ENCODE measurements around the gene NASP.
"Not testable (repeated sequence)": the region's sequence is repeated elsewhere in the genome, so short reads cannot be mapped to it uniquely, and the experiment has no call there.

NASP gene

DNA sequence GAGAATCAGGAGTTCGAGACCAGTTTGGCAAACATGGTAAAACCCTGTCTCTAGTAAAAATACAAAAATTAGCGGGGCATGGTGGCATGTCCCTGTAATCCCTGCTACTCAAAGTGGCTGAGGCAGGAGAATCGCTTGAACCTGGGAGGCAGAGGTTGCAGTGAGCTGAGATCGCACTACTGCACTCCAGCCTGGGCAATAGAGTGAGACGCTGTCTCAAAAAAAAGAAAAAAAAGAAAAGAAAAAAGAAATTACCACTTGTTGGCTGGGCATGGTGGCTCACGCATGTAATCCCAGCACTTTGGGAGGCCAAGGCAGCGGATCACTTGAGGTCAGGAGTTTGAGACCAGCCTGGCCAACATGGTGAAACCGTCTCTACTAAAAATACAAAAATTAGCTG, 12.9 kb downstream of the NASP start:
- H3K36me3 Mint-ChIP-seq, result peaks cover 20% of the 10 kb centered on the region
- not testable (repeated sequence) for H3K27me3 Mint-ChIP-seq, H3K4me3 Mint-ChIP-seq, H3K27ac Mint-ChIP-seq, H3K9me3 Mint-ChIP-seq
- peaks cover 46% of the 10 kb centered on the region for H3K4me1 Mint-ChIP-seq

DNA sequence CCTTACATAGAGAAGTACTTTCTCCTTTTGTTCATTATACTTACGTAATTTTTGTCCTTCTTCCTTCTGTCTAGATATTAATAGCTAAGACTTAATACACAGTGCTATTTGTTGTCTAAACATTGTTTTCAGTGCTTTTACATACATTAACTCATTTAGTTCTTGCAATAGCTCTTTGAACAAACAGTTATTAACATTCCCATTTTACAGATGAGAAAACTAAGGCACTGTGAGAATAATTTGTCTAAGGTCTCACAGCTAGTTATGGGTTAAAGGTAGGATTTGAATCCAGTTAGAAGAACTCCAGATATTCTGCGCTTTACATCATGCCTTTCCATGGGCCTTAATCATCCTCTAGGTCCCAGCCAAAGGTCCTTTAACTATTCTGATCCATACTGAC, 20.4 kb downstream of the NASP start:
- Mint-ChIP-seq H3K27ac (no peak overlapping the region), H3K9me3 (no peaks in the 10 kb centered on the region), H3K4me1 (peaks cover 61% of the 10 kb centered on the region), H3K36me3 (peaks cover 32% of the 10 kb centered on the region), H3K27me3 (no peaks in the 10 kb centered on the region), H3K4me3 (no peak overlapping the region)

DNA sequence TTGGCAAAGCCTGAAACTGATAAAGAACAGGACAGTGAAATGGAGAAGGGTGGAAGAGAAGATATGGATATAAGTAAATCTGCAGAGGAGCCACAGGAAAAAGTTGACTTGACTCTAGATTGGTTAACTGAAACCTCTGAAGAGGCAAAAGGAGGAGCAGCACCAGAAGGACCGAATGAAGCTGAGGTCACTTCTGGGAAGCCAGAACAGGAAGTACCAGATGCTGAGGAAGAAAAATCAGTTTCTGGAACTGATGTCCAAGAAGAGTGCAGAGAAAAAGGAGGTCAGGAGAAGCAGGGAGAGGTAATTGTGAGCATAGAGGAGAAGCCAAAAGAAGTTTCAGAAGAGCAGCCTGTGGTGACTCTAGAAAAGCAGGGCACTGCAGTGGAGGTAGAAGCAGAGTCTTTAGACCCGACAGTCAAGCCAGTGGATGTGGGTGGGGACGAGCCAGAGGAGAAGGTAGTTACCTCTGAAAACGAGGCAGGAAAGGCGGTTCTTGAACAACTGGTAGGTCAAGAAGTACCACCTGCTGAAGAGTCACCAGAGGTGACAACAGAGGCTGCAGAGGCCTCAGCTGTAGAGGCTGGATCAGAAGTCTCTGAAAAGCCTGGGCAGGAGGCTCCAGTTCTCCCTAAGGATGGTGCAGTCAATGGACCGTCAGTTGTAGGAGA, 23.7 kb downstream of the NASP start:
- peaks cover 25% of the 10 kb centered on the region for H3K36me3 Mint-ChIP-seq
- H3K27me3 Mint-ChIP-seq, result no peaks in the 10 kb centered on the region
- peaks cover 38% of the 10 kb centered on the region for H3K4me1 Mint-ChIP-seq
- no peaks in the 10 kb centered on the region for H3K9me3 Mint-ChIP-seq
- H3K4me3 Mint-ChIP-seq, result no peak overlapping the region
- peak overlapping the region; percentile 41 for H3K27ac Mint-ChIP-seq

DNA sequence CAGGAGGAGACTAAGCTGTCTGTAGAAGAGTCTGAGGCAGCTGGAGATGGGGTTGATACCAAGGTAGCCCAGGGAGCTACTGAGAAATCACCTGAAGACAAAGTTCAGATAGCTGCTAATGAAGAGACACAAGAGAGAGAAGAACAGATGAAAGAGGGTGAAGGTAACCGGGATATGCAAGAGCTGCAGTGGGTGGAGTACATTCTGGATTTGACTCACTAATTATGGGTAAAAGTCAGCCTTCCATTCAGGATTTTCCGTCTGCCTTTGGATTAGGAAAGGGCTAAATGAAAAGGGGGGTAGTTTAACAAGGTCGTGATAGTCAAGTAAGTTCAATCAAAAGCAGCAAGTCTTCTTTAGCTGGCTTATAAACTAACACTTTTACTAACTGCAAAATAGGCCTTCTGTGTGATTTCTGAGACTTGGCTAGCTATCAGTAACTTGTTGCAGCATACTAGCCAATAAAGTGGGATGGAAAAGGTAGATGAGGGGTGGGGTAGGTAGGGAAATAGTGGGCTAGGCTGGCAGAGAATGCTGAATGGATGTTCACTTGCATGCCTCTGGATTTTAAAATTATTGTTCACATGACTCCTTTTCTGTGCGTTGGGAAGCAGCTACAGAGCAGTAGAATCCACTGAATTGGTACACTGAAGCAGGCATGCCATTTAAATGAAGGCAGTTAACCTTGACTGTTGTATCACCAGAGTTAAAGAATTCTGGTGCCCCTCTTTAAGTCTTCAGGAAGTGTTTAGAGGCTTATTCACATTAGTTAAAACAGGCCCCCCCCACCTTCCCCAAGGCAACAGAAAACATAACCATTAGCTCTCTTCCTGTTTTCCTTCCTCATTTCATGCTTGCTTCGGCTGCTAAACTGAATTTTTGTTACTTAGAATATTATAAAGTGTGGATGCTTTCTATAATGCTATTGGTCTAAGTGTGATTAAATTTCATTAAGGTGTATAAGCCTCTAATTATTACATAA, 24.6 kb downstream of the NASP start:
- Mint-ChIP-seq H3K27ac (peak overlapping the region; percentile 41), H3K9me3 (no peaks in the 10 kb centered on the region), H3K36me3 (peaks cover 27% of the 10 kb centered on the region), H3K4me1 (peaks cover 36% of the 10 kb centered on the region), H3K4me3 (no peak overlapping the region), H3K27me3 (no peaks in the 10 kb centered on the region)

DNA sequence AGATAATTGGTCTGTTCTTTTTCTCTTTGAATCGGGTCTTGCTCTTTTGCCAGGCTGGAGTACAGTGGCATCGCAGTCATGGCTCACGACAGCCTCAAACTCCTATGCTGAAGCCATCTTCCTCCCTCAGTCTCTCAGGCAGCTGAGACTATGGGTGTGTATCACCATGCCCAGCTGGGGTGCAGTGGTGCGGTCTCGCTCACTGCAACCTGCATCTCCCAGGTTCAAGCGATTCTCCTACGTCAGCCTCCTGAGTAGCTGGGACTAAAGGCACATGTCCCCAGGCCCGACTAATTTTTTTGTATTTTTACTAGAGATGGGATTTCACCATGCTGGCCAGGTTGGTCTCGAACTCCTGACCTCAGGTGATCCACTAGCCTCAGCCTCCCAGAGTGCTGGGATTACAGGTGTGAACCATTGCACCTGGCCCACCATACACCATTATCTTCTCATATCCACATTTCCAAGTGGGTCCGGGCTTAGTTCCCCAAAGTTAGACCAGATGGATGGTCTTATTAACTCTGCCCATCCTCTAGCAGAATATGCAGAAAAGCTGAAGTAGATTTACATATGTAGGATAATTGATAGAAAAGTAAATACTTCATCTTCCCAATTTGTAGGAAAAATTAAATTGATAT, 26.9 kb downstream of the NASP start:
- Mint-ChIP-seq H3K4me1 (peaks cover 31% of the 10 kb centered on the region), H3K27me3 (no peaks in the 10 kb centered on the region), H3K27ac (no peak overlapping the region), H3K36me3 (peaks cover 24% of the 10 kb centered on the region), H3K4me3 (no peak overlapping the region), H3K9me3 (no peaks in the 10 kb centered on the region)

DNA sequence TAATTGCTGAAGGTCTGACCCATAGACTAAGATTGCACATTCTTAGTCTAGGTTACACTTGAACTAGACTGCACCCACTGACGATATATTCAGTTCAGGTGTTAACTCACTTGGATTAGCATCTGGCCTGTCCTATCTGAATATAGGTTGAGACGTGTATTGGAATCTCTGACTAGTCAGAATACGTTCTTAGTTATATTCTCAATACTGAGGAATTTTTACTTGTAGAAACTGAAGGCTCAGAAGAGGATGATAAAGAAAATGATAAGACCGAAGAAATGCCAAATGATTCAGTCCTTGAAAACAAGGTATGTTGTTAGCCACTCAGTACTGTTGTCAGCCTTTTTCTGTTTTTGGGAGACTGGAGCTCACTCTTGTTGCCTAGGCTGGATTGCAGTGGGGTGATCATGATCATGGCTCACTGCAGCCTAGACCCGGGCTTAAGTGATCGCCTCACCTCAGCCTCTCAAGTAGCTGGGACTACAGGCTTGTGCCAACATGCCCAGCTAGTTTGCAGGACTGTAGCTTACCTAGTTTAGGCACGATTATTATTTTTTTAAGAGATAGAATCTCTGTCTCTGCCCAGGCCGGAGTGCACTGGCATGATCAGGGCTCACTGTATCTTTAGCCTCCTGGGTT, 29.2 kb downstream of the NASP start:
- no peaks in the 10 kb centered on the region for H3K9me3 Mint-ChIP-seq

DNA sequence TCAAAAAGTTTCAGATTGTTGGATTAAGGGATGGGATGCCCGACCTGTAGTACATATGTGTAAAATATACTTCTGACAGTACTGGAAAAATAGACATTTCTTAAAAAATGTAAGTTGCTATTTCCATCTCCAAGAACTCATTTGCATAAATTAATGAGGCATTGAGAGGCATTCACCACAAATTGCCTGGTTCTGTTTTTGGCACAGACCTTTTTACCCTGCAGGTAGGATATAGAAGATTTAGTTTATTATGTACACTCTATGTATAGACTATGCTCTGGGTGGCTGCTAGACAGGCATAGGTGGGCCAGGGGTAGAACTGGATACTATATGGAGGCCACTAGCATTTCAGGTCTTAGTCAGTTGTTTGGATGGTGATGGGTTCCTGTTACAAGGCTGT, 32.0 kb downstream of the NASP start:
- Mint-ChIP-seq H3K9me3 (no peaks in the 10 kb centered on the region), H3K4me3 (no peak overlapping the region), H3K27ac (no peak overlapping the region), H3K27me3 (no peaks in the 10 kb centered on the region), H3K36me3 (peaks cover 15% of the 10 kb centered on the region), H3K4me1 (peaks cover 10% of the 10 kb centered on the region)

More for the DNA sequence above, 29.2 kb downstream of the NASP start:
- H3K4me3 Mint-ChIP-seq, result no peak overlapping the region
- peaks cover 20% of the 10 kb centered on the region for H3K36me3 Mint-ChIP-seq
- H3K27ac Mint-ChIP-seq, result peak overlapping the region; percentile 41
- no peaks in the 10 kb centered on the region for H3K27me3 Mint-ChIP-seq
- peaks cover 10% of the 10 kb centered on the region for H3K4me1 Mint-ChIP-seq

DNA sequence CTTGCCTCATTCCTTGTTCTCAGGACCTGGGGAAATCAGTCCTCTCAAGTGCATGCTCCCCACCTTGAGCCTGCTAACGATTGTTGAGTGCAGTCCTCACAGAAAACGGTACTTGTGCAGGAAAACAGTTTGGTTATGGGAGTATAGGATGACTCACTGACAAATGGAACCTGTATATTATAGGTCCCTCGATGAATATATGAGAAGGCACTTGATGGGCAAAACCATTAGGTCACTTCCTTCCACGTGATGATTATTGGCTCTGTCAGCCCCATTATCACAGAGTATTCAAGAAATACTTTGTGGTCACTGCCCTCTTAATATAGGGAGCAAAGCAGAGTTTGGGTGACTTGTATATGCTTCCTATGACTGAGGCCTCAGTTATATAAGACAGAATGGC, 33.8 kb downstream of the NASP start:
- Mint-ChIP-seq H3K27ac (no peak overlapping the region), H3K36me3 (peaks cover 15% of the 10 kb centered on the region)

DNA sequence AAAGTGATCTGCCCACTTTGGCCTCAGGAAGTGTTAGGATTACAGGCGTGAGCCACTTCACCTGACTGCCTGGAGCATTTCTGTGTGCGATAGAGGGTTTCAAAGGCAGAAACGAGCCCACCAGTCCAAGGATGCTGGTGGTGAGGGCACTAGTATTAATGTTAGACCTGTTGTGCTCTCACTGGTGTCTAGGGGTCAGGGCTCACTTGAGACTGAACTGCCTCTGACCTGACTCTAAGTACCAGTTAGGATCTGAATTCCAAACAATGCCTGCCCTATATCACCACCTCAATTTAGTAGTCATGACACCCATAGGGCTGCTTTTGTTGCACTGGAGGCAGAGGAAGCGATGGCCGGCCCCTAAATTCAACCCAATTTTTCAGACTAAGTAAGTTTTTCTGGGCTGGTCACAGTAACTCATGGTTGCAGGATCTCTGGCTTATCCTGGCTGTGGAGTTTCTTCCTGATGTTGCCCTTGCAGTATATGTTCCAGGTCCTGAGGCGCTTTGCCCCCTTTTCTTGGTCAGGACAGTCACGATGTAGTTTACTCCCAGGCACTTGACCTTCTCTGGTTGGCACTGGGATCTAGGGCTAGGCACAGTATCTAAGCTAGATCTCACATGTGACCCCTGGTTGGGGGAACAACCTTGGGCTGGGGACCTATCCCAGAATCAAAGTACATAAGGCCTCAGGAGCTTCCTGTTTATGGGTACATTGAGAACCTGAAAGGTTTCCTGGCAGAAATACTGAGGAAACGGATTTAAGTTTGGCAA, 35.5 kb downstream of the NASP start:
- Mint-ChIP-seq H3K27me3 (no peaks in the 10 kb centered on the region), H3K9me3 (no peaks in the 10 kb centered on the region), H3K27ac (peak overlapping the region; percentile 76), H3K4me3 (no peak overlapping the region), H3K4me1 (peaks cover 10% of the 10 kb centered on the region), H3K36me3 (peaks cover 13% of the 10 kb centered on the region)

More for the DNA sequence above, 33.8 kb downstream of the NASP start:
- H3K4me3 Mint-ChIP-seq, result no peak overlapping the region
- peaks cover 10% of the 10 kb centered on the region for H3K4me1 Mint-ChIP-seq
- no peaks in the 10 kb centered on the region for H3K9me3 Mint-ChIP-seq
- no peaks in the 10 kb centered on the region for H3K27me3 Mint-ChIP-seq

DNA sequence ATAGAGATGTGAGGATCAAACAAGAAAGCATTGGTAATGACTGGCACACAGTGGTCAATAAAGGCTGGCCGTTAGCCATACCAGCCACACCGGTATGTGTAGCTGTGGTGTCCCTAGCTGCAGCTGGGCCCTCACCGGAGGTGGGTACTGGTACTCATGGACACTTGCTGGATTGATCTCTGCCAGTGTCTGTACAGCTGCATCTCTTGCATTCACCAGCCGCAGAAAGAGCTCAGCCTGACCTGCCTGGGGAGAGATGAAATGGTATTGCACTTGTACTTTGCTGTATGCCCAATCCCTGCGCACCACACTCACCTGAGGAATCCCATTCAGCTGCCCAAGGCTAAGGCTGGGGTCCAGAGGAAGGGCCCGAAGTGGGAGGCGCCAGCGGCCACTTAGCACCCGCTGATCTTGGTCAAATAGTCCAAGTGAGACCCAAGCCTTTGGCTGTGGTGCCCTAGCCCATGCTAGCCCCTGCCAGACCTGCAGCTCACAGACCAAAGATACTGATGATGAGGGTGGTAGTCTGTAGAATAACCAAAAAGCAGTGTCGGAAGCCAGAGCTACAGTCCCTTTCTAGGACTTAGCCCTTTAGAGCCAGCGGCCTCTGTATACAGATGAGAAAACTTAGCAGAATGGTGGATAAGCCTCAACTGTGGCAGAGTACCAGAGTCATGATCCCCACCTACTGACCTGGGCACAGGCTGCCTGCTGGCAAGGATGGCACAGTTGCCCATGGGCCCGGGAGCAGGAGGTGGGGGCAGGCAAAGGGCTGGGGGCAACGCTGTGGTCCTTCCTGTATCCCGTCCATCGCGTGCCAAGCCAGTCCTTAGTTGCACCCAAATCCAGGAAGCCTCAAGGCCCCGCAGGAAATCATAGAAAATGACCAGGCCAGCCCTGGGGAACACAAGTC, 37.0 kb downstream of the NASP start:
- Mint-ChIP-seq H3K36me3 (peaks cover 8% of the 10 kb centered on the region), H3K4me1 (peaks cover 10% of the 10 kb centered on the region), H3K4me3 (no peak overlapping the region), H3K27me3 (no peaks in the 10 kb centered on the region), H3K9me3 (no peaks in the 10 kb centered on the region), H3K27ac (peak overlapping the region; percentile 51)

DNA sequence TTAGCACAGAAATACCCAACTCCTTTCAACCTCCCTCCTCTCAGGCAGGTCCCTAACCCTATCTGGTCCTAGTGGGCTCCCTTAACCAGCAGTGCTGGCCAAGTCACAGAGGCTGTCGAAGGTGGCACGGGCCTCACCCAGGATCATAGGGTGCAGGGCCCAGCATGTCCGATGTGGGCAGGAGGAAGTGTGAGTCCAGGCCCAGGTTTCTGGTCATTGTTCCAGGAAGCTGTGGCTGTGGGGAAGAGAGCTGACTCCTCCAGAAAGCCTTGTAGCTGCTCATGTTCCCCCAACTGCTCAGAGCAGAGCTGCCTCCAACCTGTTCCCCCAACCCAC, 37.6 kb downstream of the NASP start:
- no peaks in the 10 kb centered on the region for H3K9me3 Mint-ChIP-seq
- peaks cover 5% of the 10 kb centered on the region for H3K36me3 Mint-ChIP-seq
- H3K27ac Mint-ChIP-seq, result no peak overlapping the region
- no peak overlapping the region for H3K4me3 Mint-ChIP-seq
- H3K4me1 Mint-ChIP-seq, result peaks cover 10% of the 10 kb centered on the region
- no peaks in the 10 kb centered on the region for H3K27me3 Mint-ChIP-seq

DNA sequence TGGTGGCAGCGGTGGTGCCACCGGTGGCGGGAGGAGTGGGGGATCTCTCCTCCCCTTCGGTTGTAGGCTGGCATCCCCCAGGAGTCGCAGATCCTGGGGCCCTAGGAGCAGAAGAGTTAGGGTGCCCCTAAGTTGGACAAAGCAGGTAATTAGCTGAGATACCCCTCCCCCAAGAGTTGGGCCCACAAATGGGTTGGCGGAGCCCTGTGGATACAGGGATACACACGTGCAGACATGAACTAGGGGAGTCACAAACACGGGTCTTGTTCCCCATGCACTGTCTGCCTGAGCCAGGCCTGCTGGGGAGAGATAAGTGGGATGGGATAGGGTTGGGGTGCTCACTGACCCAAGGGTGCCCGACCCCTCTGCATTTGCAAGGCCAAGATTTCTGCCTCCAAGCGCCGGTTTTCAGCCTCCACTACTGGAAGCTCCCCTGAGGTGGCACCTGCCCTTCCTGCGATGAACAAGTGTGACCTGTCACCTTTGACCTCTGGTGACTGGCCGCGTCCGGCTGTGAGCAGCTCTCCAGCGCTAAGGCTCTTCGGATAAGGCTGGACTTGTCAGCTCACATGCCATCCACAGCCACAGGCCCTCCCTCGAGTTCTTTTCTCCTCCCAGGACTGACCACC, 38.2 kb downstream of the NASP start:
- Mint-ChIP-seq H3K4me1 (peaks cover 10% of the 10 kb centered on the region), H3K4me3 (no peak overlapping the region), H3K27ac (peak overlapping the region; percentile 55), H3K27me3 (no peaks in the 10 kb centered on the region), H3K36me3 (peaks cover 4% of the 10 kb centered on the region), H3K9me3 (no peaks in the 10 kb centered on the region)

DNA sequence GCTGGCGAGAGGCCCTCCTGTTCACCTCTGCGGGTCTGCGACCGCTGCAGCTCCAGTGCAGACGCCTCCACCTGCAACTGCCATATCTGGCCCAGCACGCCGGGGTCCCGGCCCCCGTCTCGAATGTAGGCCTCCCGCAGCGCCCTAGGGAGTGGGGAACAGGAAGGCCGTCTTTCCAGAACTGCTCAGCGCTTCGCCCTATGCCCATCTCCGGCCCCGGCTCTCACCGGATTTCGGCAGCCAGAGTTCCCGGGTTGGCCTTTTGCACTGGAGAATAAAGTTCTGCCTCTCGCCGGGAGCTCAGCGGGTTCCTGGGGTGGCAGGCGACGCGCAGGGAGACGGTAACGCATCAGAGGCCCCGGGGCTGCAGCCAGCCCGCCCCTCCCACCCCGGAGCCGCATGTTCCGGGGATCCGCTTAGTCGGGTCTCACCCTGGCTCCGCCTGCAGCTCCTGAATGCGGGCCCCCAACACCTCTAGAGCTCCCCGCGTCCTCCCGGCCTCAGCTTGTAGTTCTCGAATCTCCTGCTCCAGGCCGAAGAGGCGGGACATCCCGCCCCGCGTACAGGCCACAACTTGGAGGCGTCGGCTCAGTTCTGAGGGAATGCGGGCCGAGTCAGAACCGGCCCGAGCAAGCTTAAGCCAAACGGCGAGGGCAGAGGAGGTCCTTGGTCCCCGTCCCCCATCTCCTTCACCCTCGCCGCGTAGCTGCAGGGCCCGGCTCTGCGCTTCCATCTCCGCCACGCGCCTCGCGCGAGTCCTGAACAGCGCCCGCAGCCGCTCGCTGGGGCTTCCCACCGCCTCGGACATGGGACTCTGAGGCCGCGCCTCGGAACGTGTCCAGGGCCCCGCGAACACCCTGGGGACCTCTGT, 38.9 kb downstream of the NASP start:
- Mint-ChIP-seq H3K27ac (no peak overlapping the region), H3K4me3 (no peak overlapping the region), H3K9me3 (no peaks in the 10 kb centered on the region), H3K27me3 (no peaks in the 10 kb centered on the region), H3K4me1 (peaks cover 10% of the 10 kb centered on the region), H3K36me3 (peaks cover 5% of the 10 kb centered on the region)

Measured in activated naive CD4-positive, alpha-beta T cell treated with anti-CD3 and anti-CD28 coated beads, Interleukin-2, amount 50 U/mL, for 24 hours (primary cell).